GM10847 (cell line): ENCODE measurements around the gene SLC39A11.

ENCODE experiments used
- POLR2A ChIP-seq: IDR thresholded peaks from 2 replicates; pipeline ENCODE4 v1.6.1; 2011; ENCODE audit not compliant: insufficient read length; ENCODE audit errors: extremely low read depth

Gene SLC39A11

DNA sequence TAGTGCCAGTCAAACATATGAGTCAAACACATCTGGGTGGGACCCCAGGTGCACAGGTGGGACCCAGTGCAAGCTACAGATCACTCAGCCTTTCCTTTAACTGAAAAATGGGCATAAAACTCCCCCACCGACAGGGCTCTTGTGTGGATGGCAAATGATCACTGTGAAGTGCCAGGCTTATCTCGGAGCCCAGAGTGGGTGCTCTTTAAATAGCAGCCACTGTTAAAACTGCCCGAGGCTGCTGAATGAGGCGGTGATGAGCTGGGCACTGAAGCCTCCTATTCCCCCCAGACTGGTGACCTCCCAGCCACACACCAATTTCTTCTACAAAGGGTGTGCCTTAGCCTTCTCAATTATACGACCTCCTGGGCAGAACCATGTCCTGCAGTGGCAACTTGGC, 433.8 kb downstream of the SLC39A11 start:
- no peak for TF ChIP-seq POLR2A

DNA sequence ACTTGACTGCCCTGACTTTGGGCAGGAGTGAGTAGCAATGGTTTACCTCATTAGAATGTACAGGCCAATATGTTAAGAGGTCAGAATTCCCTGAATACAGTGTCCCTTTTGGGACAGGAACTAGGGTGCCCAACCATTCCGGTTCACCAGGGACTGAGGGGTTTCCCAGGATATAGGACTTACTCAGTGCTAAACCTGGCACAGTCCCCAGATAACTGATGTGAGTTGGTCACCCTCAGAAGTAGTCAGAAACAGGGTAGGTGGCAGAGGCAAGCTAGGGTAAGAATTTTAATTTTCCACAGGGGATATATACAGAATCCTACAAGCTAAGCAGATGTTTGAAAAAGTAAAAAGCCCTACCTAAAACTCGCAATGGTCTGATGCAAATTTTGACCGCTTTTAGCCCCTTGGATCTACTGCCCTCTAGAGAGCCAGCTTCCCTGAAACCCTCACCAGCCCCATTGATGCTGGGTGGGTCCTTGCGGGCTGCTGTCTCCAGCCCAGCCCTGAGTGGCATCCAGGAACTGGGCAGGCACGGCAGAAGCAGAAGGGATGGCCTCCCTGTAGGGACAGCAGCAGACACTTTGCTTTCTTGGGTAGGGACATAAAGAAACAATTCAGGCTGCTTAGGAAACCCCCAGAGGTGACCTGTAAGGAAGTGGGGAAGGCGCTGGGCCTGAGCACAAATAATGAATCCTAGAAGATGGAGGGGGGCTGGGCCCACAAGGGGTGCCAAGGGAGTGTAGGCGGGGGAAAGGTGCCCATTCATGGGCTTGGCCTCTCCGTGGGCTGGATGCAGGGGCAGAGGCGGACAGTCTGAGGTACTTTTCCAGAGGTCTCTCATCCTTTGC, 434.8 kb downstream of the SLC39A11 start:
- no peak for TF ChIP-seq POLR2A

DNA sequence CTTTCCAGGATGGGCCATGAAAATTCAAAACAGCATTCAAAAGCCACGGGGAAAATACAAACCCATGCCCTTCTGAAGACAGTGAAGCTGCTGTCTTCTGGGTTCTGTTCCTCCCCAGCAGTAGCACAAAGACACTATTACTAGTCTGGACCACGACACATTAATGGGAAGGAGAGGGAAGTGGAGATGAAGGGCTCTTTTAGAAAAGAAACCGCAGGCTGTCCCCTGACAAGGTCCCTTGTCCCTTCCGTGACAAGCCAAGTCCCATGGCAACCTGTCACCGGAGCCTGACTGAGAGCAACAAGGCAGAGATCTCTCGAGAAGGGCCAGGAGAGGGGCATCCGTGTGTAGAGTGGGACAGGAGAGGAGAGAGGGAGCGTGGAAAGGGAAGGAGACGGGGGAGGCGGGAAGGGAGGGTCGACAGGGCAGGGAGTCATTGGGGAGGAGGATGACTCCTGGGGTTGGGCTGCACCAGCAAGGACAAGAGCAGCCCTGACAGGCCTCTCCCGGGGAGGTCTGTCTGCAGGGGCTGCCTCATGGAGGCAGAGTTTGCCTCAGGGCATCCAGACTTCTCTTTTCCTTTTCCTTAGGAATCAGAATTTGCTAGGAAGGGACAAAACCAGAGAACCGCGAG, 436.2 kb downstream of the SLC39A11 start:
- TF ChIP-seq POLR2A = no peak

DNA sequence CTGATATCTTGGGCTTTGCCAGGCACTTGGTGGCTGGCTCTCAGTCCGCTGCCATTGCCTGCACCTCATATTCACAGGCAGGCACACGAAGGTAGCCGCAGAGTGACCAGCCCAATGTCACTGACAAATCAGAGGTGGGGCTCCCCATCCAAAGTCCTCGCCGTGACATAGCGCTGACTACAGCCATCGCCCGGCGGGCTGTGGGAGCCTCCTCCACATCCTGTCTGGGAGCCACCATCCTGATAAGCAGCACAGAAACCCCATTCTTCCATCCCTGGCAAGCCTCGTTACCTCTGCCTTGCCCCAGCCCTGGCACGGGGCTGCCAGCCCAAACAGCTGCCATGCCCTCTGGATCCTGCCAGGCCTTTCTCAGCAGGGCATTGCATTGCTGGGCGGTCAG, 437.8 kb downstream of the SLC39A11 start:
- no peak for TF ChIP-seq POLR2A

DNA sequence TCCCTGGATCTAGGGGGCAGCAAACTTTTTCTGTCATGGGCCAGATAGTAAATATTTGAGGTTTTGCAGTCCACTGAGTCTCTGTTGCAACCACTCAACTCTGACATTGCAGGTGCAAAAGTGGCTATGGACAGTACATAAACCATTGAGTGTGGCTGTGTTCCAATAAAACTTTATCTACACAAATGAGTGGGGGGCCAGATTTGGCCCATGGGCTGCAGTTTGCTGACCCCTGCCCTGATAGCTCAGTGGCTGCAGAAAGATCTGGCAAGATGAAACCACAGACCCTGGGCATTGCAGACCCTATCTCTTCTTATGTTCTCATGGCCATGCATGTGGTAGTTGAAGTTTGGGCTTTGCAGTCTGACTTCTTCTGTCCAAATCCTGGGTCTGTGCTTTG, 440.5 kb downstream of the SLC39A11 start:
- TF ChIP-seq POLR2A = no peak

DNA sequence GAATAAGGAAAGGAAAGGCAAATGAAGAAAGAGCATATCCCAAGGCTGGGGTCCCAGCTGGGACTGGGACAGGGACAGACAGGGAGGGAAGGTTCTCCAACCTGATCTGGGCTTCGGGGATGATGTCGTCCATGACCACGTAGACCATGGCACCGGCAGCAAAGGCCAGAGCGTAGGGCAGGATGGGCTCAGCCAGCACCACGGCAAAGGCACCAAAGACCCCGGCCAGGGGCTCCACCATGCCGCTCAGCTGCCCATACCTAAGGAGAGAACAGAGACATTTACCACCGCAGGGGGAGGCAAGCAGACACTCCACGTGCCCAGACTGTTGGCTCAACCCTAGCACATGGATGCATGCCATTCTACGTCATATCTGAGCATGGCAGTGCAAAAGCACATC, 443.8 kb downstream of the SLC39A11 start:
- TF ChIP-seq POLR2A = no peak

DNA sequence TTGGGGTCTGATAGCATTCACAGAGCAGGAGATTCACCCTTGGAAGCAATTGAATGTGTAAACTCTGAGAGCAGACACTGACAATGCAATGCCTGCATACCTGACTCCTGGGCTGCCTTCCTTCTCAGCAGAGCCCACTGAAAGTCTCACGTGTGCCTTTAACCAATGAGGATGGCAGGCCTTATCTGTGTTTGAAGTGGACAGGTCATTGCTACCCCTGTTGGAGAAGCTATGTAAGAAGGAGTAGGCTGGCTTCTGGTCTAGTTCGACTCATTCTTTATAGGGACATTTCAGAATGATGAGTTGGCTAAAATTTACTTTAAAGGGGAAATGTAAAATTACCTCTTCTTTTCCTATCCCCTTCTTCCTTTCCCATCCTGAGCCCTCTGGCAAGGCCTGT, 446.3 kb downstream of the SLC39A11 start:
- no peak for TF ChIP-seq POLR2A

DNA sequence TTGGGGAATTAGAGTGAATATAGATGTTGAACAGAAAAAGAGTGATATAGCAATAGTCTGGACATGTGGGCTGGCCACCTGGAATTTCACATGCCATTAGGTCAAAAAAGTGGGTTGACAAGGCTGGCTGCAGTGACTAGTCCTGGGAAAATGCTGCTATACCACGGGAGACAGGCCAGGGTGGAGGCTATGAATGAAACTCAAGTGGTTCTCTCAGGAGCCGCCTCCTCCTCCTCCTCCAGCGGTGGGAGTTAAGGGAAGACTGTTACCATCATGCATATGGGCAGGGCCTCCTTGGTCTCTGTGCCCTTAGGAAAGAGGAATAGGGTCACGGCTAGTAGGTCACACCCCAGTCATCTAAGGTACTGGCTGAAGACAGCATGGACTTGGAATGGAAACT, 448.0 kb downstream of the SLC39A11 start:
- TF ChIP-seq POLR2A = no peak

DNA sequence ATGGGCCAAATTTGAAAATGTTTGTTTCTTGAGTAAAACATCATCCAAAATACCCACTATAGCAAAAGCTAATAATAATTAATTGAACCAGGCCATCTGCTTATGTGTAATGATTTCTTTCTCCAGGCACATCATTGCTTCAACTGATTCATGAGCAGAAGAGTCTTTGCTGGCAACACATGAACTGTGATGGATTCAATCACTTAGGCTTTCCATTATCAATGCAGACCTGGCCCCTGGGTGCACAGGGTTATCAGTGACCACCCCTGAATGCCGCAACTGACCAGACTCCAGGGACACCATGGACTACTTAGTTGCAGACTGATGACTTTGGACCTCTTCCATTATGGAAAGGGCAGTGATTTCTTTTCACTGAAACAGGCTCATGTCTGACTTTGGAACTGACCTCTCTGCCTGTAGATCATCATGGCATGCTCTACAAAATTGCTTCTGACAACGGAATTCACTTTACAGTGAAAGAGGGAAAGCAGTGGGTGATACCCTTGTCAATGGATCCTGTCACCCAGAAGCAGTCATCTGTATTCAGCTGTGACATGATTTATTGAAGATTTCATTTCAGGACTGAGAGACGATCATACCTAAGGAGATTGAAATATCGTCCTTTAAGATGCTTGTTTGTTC, 448.8 kb downstream of the SLC39A11 start:
- TF ChIP-seq POLR2A = no peak

DNA sequence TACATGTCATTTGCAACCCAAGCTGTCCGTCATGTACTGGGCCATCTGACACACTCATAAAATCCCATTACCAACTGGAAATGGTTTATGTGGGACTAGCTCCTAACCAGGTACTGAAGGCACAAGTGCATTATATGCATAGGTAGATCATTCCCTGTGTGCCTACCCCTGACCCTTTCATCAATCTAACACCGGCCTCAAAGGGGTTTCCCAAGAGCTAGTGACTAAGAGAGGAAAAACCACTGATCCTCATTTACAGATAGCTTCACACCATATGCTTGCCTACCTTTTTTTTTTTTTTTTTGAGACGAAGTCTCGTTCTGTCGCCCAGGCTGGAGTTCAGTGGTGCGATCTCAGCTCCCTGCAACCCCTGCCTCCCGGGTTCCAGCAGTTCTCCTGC, 449.8 kb downstream of the SLC39A11 start:
- TF ChIP-seq POLR2A = no peak

DNA sequence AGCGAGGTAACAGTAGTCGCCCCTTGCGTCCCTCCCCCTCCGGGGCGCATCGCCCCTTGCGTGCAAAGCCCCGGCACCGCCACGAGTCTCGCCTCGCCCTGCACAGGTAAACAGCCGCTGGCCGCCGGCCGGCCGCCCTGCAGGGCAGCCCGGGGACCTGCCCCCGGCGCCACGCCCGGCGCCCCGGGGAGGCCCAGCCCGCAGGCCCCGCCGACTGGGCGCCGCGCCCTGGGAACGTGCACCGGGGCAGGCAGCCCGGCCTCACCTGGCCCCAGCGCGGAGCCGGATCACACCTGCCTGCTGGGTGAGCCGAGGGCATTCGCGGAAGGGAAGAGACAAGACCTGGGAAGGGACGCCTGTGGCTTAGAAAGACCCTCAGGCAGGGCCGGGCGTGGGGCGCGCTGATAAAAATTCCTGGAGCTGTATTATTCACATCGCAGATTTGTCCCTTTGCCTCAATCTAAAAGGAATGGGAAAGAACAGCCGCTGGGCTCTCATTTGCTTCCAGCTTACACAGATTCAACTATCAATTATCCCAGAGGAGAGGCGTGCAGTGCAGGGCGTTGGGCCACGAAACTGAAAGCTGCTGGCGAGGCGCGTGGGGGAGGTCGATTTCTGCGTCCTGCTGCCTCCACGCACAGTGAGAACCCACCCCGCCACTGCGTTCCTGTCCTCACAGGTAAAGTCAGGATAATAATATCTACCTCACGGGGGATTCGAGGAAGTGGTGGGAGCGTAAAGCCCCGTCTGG, 451.9 kb downstream of the SLC39A11 start:
- TF ChIP-seq POLR2A = no peak

DNA sequence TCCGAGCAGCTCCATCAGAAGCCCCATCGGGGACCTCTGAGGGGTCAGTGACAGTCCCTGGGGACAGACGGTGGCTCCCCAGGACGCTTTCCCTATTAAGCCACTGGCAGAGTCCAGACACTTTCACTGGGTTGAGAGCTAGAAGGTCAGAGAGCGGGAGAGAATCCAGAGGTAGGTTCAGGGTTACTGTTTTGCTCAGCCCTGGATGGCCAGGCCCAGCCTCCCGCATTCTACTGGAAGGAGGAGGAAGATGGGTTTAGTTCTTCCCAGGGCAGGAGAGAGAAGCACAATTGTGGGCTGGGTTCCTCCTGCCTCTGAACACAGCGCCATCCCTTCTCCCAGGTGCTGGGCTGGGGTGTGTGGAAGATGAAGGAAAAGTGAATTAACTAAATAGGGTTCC, 452.8 kb downstream of the SLC39A11 start:
- TF ChIP-seq POLR2A = no peak

DNA sequence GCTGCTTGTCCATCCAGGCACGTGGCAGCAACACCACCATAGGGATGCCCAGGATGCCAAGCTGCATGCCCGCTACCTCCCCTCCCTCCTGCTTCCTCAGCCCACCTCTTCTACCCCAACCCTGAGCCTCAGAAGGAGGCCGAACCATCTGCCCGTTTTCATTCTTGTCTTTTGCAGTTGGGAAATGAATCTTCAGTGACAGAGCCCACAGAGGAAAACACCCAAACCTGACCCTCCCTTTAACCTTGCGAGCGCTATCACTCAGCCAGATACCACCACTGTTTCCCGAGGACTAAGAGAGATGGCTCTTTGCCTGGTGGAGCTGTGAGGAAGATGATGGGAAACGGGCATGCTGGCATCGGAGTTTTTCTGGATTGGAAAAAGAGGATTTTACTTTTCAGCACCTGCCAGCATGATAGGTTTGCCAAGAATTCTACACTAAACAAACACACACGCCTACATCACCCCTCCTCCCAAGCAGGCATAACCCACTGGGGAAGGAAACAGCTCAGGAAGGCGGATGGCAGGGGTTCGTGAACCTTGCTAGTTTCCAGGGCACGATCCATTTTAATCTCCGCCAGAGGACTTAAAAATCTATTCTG, 457.4 kb downstream of the SLC39A11 start:
- no peak for TF ChIP-seq POLR2A

DNA sequence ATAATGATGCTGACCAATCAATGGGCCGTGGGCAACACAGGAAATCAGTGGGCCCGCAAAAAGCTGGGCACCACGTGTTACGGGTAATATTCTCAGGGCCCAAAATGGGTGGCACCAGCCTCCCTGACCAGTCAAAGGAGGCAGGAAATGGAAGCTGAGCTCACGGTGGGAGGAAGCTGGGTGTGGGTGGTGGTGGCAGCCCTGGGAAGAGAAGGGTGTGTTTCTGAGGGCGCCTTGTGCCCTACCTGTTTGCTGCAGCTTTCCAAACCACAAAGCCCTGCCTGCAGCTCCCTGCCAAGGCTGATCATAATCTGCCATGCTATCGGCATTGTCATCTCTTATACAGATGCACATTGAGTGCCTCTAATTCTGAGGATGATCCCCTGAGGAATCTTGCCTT, 457.9 kb downstream of the SLC39A11 start:
- no peak for TF ChIP-seq POLR2A
